IMR-90 (cell line): ENCODE measurements around the gene PID1. TPM values are rescaled to one million over a fixed set of nuclear protein-coding genes. Genes with fewer than 3 reads are reported as not detected.

ENCODE experiments used
- ATAC-seq: fragments of 200-7000 bp; cut with Tn5 transposase; 2 replicates; pipeline ENCODE4 v1.9.1; 2020; ENCODE audit warnings: low read depth, mild to moderate bottlenecking, moderate library complexity
- BruUV-seq: library from RNA; stranded (reverse); fragments of 400-500 nt; replicated peaks from 2 replicates; lab custom pipeline; 2021; lab: Mats Ljungman, UMichigan
- CTCF ChIA-PET: fragments of 300-600 bp; formaldehyde crosslinking; extraction: SDS; loops from one replicate; lab custom pipeline; 2021; ENCODE audit warnings: antibody characterized with exemption; lab: Yijun Ruan, JAX
- POLR2A ChIA-PET: fragments of 300-600 bp; sonication (Branson Sonifier 250); formaldehyde crosslinking; loops from one replicate; lab custom pipeline; 2022; ENCODE audit warnings: antibody characterized with exemption; ENCODE audit not compliant: unreplicated experiment; lab: Charles Lee
- DNase-seq: peaks from one replicate; pipeline ENCODE4 v3.0.0; 2013
- H2AFZ ChIP-seq: replicated peaks from 2 replicates; pipeline ENCODE3; 2013; ENCODE audit warnings: low read length, mild to moderate bottlenecking; ENCODE audit not compliant: poor library complexity
- H2AK5ac ChIP-seq: 2 replicates; pipeline ENCODE4 v1.6.1; 2013; ENCODE audit warnings: low read depth, low read length, inconsistent platforms
- H2AK9ac ChIP-seq: replicated peaks from 2 replicates; pipeline ENCODE3; 2013; ENCODE audit warnings: mild to moderate bottlenecking, low read depth, low read length, moderate library complexity; ENCODE audit not compliant: poor library complexity
- H2BK120ac ChIP-seq: 2 replicates; pipeline ENCODE4 v1.6.1; 2013; ENCODE audit warnings: low read depth, low read length, inconsistent platforms
- H2BK15ac ChIP-seq: 3 replicates; pipeline ENCODE4 v1.6.1; 2013; ENCODE audit warnings: low read depth, low read length, inconsistent platforms
- H2BK20ac ChIP-seq: 2 replicates; pipeline ENCODE4 v1.6.1; 2013; ENCODE audit warnings: low read depth, mild to moderate bottlenecking, inconsistent platforms, low read length, moderate library complexity
- H2BK5ac ChIP-seq: 2 replicates; pipeline ENCODE4 v1.6.1; 2013; ENCODE audit warnings: mild to moderate bottlenecking, low read depth, low read length, inconsistent platforms; ENCODE audit not compliant: poor library complexity, severe bottlenecking
- H3K14ac ChIP-seq: replicated peaks from 2 replicates; pipeline ENCODE4 v1.6.1; 2013; ENCODE audit warnings: low read depth, low read length, inconsistent platforms
- H3K18ac ChIP-seq: 2 replicates; pipeline ENCODE4 v1.6.1; 2013; ENCODE audit warnings: low read depth, low read length, control low read depth
- H3K23ac ChIP-seq: 2 replicates; pipeline ENCODE4 v1.6.1; 2013; ENCODE audit warnings: low read depth, low read length, inconsistent platforms
- H3K27ac ChIP-seq: 2 replicates; pipeline ENCODE4 v1.5.1; 2013; ENCODE audit warnings: mild to moderate bottlenecking, control low read depth, low read length; ENCODE audit not compliant: insufficient read depth
- H3K27me3 ChIP-seq: 2 replicates; pipeline ENCODE4 v1.6.1; 2013; ENCODE audit warnings: low read length; ENCODE audit not compliant: control insufficient read depth, insufficient read depth
- H3K36me3 ChIP-seq: 2 replicates; pipeline ENCODE4 v1.6.1; 2013; ENCODE audit warnings: low read length, mixed read lengths; ENCODE audit not compliant: control insufficient read depth, insufficient read depth
- H3K4ac ChIP-seq: 2 replicates; pipeline ENCODE4 v1.6.1; 2013; ENCODE audit warnings: low read depth, low read length, inconsistent platforms
- H3K4me1 ChIP-seq: 2 replicates; pipeline ENCODE4 v1.6.1; 2013; ENCODE audit warnings: low read length, mixed read lengths; ENCODE audit not compliant: control insufficient read depth, insufficient read depth
- H3K4me2 ChIP-seq: 2 replicates; pipeline ENCODE4 v1.6.1; 2013; ENCODE audit warnings: low read depth, mild to moderate bottlenecking, control low read depth, low read length, moderate library complexity
- H3K4me3 ChIP-seq: 2 replicates; pipeline ENCODE4 v1.5.1; 2013; ENCODE audit warnings: low read depth, mild to moderate bottlenecking, control low read depth, low read length, moderate library complexity; ENCODE audit not compliant: insufficient read depth
- H3K56ac ChIP-seq: 2 replicates; pipeline ENCODE4 v1.6.1; 2013; ENCODE audit warnings: low read length, inconsistent platforms; ENCODE audit not compliant: insufficient read depth; ENCODE audit errors: extremely low read depth
- H3K79me1 ChIP-seq, 2 experiments: 2 replicates each; pipeline ENCODE4 v1.6.1; 2013; ENCODE audit warnings: low read length in 2 of 2, inconsistent platforms in 1 of 2, low read depth in 1 of 2
- H3K9ac ChIP-seq: 2 replicates; pipeline ENCODE4 v1.6.1; 2013; ENCODE audit warnings: low read depth, low read length, control low read depth
- H3K9me1 ChIP-seq: 2 replicates; pipeline ENCODE4 v1.6.1; 2013; ENCODE audit warnings: low read length, inconsistent platforms; ENCODE audit not compliant: insufficient read depth
- H3K9me3 ChIP-seq: 2 replicates; pipeline ENCODE4 v1.6.1; 2013; ENCODE audit warnings: low read length; ENCODE audit not compliant: control insufficient read depth, insufficient read depth
- H4K20me1 ChIP-seq: 2 replicates; pipeline ENCODE4 v1.6.1; 2013; ENCODE audit warnings: low read length, inconsistent platforms; ENCODE audit not compliant: insufficient read depth
- H4K5ac ChIP-seq: 2 replicates; pipeline ENCODE4 v1.6.1; 2013; ENCODE audit warnings: mild to moderate bottlenecking, low read depth, low read length, control low read depth
- H4K8ac ChIP-seq, 2 experiments: 2 replicates each; pipeline ENCODE4 v1.6.1; 2013; ENCODE audit warnings: low read depth in 2 of 2, low read length in 2 of 2, control low read depth in 1 of 2, inconsistent platforms in 1 of 2
- H4K91ac ChIP-seq: 2 replicates; pipeline ENCODE4 v1.6.1; 2013; ENCODE audit warnings: low read depth, low read length, inconsistent platforms; ENCODE audit not compliant: insufficient read depth
- MAFK ChIP-seq: IDR thresholded peaks from 2 replicates; pipeline ENCODE4 v1.6.1; 2012; ENCODE audit warnings: low read depth, low read length, improper control_type of control experiment
- RFX5 ChIP-seq: IDR thresholded peaks from 2 replicates; pipeline ENCODE4 v1.8.0; 2012; ENCODE audit warnings: low read depth, mild to moderate bottlenecking, low read length, moderate library complexity
- WGBS, 2 experiments: methylation state at CpG; one replicate each; pipeline versions ENCODE4 v1.1.5 to v1.1.7; 2013; ENCODE audit warnings: missing lambda C conversion rate in 2 of 2; ENCODE audit not compliant: insufficient read length in 1 of 2; ENCODE audit errors: extremely low coverage in 2 of 2; 5-methylcytosine and 5-hydroxymethylcytosine counted together
- dilution Hi-C: fragments of 300-500 bp; cut with HindIII; formaldehyde crosslinking; loops from one replicate; pipeline ENCODE4 v1.14.3; 2018; ENCODE audit warnings: low sequenced_read_pairs; ENCODE audit not compliant: unreplicated experiment
- in situ Hi-C: fragments of 300-500 bp; cut with MboI; formaldehyde crosslinking; loops from 3 replicates; pipeline ENCODE4 v1.14.3; 2019; ENCODE audit warnings: low sequenced_read_pairs, inconsistent platforms, mixed read lengths
- intact Hi-C: fragments of 100-400 bp; cut with micrococcal nuclease; formaldehyde crosslinking; loops from 2 replicates; pipeline ENCODE4 v1.10.0; 2022
- polyA plus RNA-seq, 3 experiments: library from polyadenylated mRNA; depleted of rRNA; stranded (reverse); fragments of >200 nt; gene quantifications; 2 replicates each; pipeline ENCODE4 v1.2.3, GENCODE V29; 2012; ENCODE audit warnings: low replicate concordance in 1 of 3
- total RNA-seq: library from RNA; depleted of rRNA; stranded (reverse); fragments of >200 nt; gene quantifications from 2 replicates; pipeline ENCODE4 v1.2.3, GENCODE V29; 2012

The PID1 gene
- total and polyA plus RNA-seq, 2 of the 4 experiments (the other 2 are of a cell fraction), result 0.90 to 1.9 TPM

DNA sequence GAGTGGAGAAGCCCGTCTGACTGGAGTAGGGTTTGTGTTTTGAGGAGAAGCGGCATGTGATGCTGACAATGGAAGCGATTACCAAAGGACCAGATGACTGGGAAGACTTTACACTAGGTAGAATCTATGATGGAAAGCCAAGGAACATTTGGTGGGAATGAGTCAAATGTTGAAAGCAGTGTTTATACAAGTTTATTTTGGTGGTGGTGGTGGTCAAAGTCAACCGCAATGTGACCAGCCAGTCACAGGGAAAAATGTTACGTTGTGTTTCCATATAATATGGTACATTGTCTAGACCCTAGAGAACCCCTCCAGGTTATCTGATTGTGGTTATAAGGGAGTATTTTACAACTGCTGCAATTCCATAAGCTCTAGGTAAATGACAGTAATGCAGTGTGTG, 216.8 kb downstream of the PID1 start:
- no peak overlapping the region for H3K4ac ChIP-seq
- H4K91ac ChIP-seq, result no peak overlapping the region
- H3K4me3 ChIP-seq, result no peak overlapping the region
- H3K18ac ChIP-seq, result no peak overlapping the region
- TF ChIP-seq MAFK (no peak), RFX5 (no peak)
- peaks cover 6% of the 10 kb centered on the region; the same call in 1 of the 2 replicates for H3K9me3 ChIP-seq
- ATAC-seq (no peak), DNase-seq (no peak)
- H3K79me1 ChIP-seq, result no peaks in the 10 kb centered on the region
- in situ Hi-C loops, result no loop called here
- no peaks in the 10 kb centered on the region for H4K20me1 ChIP-seq
- no peak overlapping the region for H2AK5ac ChIP-seq
- no peak overlapping the region for H2BK20ac ChIP-seq
- no peaks in the 10 kb centered on the region for H3K9me1 ChIP-seq
- H3K4me2 ChIP-seq, result no peak overlapping the region
- no peak overlapping the region for H2AK9ac ChIP-seq
- dilution Hi-C loops, result no loop called here
- H2BK5ac ChIP-seq, result no peak overlapping the region
- no peaks in the 10 kb centered on the region for H3K27me3 ChIP-seq
- H3K56ac ChIP-seq, result no peak overlapping the region
- POLR2A ChIA-PET, result no interaction called here
- H3K36me3 ChIP-seq, result no peaks in the 10 kb centered on the region
- no peak overlapping the region for H2BK120ac ChIP-seq
- no peak overlapping the region for H3K27ac ChIP-seq
- CTCF ChIA-PET, result interaction anchor here (0.6 kb wide), 1 partner anchor 191 kb away, joined by 3 read pairs; no protein-coding TSS in a partner anchor
- no peak overlapping the region for H2AFZ ChIP-seq
- H3K23ac ChIP-seq, result no peak overlapping the region
- intact Hi-C loops, result no loop called here
- BruUV-seq, result no TSS peak
- no peak overlapping the region for H3K14ac ChIP-seq
- H3K4me1 ChIP-seq, result no peaks in the 10 kb centered on the region
- 60% methylated on average over 3 of the region's 5 CpGs; no CpG with 5 or more reads in 1 of the 2 experiments for WGBS, 2 experiments
- H4K5ac ChIP-seq, result no peak overlapping the region
- H2BK15ac ChIP-seq, result no peak overlapping the region
- no peak overlapping the region for H4K8ac ChIP-seq
- no peak overlapping the region for H3K9ac ChIP-seq
